CD4-positive, alpha-beta T cell (primary cell): ENCODE measurements around the gene CTNNA2. TPM values are rescaled to one million over a fixed set of nuclear protein-coding genes. Genes with fewer than 3 reads are reported as not detected.

Source experiments
- ATAC-seq: fragments of 200-7000 bp; cut with Tn5 transposase; one replicate; pipeline ENCODE4 v1.10.0; 2022; ENCODE audit warnings: mild to moderate bottlenecking; ENCODE audit not compliant: poor library complexity
- CTCF ChIA-PET: fragments of 350-600 bp; sonication (Branson Sonifier 250); formaldehyde crosslinking; loops from one replicate; lab custom pipeline; 2021; ENCODE audit warnings: antibody characterized with exemption, inconsistent platforms; lab: Charles Lee
- POLR2A ChIA-PET: fragments of 350-600 bp; sonication (Branson Sonifier 250); formaldehyde crosslinking; loops from one replicate; lab custom pipeline; 2021; ENCODE audit warnings: antibody characterized with exemption, inconsistent platforms; lab: Charles Lee
- DNase-seq, 14 experiments: peaks; one replicate each; pipeline ENCODE4 v3.0.0-alpha.2; 2013 to 2020; ENCODE audit warnings: mixed read lengths in 2 of 14
- H3K27ac ChIP-seq, 2 donors: one replicate each; pipeline versions ENCODE4 v1.5.1 to v1.7.0; 2013; ENCODE audit warnings: low read length in 2 of 2, low read depth in 1 of 2, mild to moderate bottlenecking in 1 of 2
- H3K27me3 ChIP-seq, 2 experiments: 1 replicate in 1 of 2; 2 replicates in 1 of 2; pipeline versions ENCODE4 v1.6.1 to v1.7.0; 2013; ENCODE audit warnings: low read length in 2 of 2, control low read depth in 1 of 2, mild to moderate bottlenecking in 1 of 2, moderate library complexity in 1 of 2; ENCODE audit not compliant: insufficient read depth in 2 of 2, control insufficient read depth in 1 of 2
- H3K36me3 ChIP-seq: one replicate; pipeline ENCODE4 v1.6.1; 2013; ENCODE audit warnings: low read length, control low read depth; ENCODE audit not compliant: insufficient read depth
- H3K4me1 ChIP-seq: one replicate; pipeline ENCODE4 v1.6.1; 2013; ENCODE audit warnings: low read length, control low read depth; ENCODE audit not compliant: insufficient read depth
- H3K4me3 ChIP-seq: one replicate; pipeline ENCODE4 v1.5.1; 2013; ENCODE audit warnings: mild to moderate bottlenecking, low read length, moderate library complexity
- H3K9me3 ChIP-seq, 2 experiments: 1 replicate in 1 of 2; 2 replicates in 1 of 2; pipeline versions ENCODE4 v1.6.1 to v1.7.0; 2013; ENCODE audit warnings: low read length in 2 of 2, mild to moderate bottlenecking in 2 of 2, control low read depth in 1 of 2, moderate library complexity in 1 of 2; ENCODE audit not compliant: control insufficient read depth in 1 of 2, insufficient read depth in 1 of 2
- H3K27ac Mint-ChIP-seq: one replicate; pipeline ENCODE4 v1.8.0; 2020; ENCODE audit warnings: mixed read lengths
- H3K27me3 Mint-ChIP-seq: one replicate; pipeline ENCODE4 v1.8.0; 2021; ENCODE audit warnings: mixed read lengths
- H3K36me3 Mint-ChIP-seq: one replicate; pipeline ENCODE4 v1.8.0; 2021; ENCODE audit warnings: low read depth, mixed read lengths
- H3K4me1 Mint-ChIP-seq: one replicate; pipeline ENCODE4 v1.8.0; 2021; ENCODE audit warnings: low read depth, mixed read lengths
- H3K4me3 Mint-ChIP-seq: one replicate; pipeline ENCODE4 v1.8.0; 2020; ENCODE audit warnings: mild to moderate bottlenecking, mixed read lengths
- H3K9me3 Mint-ChIP-seq: one replicate; pipeline ENCODE4 v1.8.0; 2020; ENCODE audit warnings: mixed read lengths
- CTCF ChIP-seq: fragments of 200-600 bp; IDR thresholded peaks from one replicate; pipeline ENCODE4 v1.8.0; 2022; ENCODE audit warnings: antibody characterized with exemption, mild to moderate bottlenecking
- intact Hi-C, 2 experiments: fragments of 100-400 bp; cut with DNase I in 1 of 2; cut with micrococcal nuclease in 1 of 2; formaldehyde crosslinking; loops; one replicate each; pipeline versions ENCODE4 v1.15.1 to v1.9.0; 2023 to 2025; cut with DNase I, micrococcal nuclease
- total RNA-seq, 174 experiments: library from RNA in 2 of 174; stranded (reverse) in 2 of 174; gene quantifications; one replicate each; pipeline ENCODE4 v1.2.3 and lab custom pipeline; 2021 to 2026

CTNNA2 gene
- total RNA-seq, 2 experiments from 2014 or later = not detected

- intact Hi-C loops = no loop called here
- no peak for TF ChIP-seq CTCF
- no peak overlapping the region for H3K4me3 Mint-ChIP-seq
- H3K9me3 ChIP-seq = peaks cover 0 to 11% of the 10 kb centered on the region in 2 experiments
- no peaks in the 10 kb centered on the region for H3K27me3 Mint-ChIP-seq
- H3K36me3 ChIP-seq = no peaks in the 10 kb centered on the region
- ChIA-PET POLR2A (no interaction called here), CTCF (no interaction called here)
- no peak overlapping the region for H3K27ac ChIP-seq
- H3K27ac Mint-ChIP-seq = no peak overlapping the region
- peaks cover 21% of the 10 kb centered on the region for H3K9me3 Mint-ChIP-seq
- DNase-seq = no peak
- H3K4me1 ChIP-seq = no peaks in the 10 kb centered on the region
- H3K4me1 Mint-ChIP-seq = no peaks in the 10 kb centered on the region
- ATAC-seq = no peak
- no peaks in the 10 kb centered on the region for H3K27me3 ChIP-seq
- no peak overlapping the region for H3K4me3 ChIP-seq
- H3K36me3 Mint-ChIP-seq = no peaks in the 10 kb centered on the region
Measured at GRCh38 chr2:80651435-80651834, 1138.6 kb downstream of the CTNNA2 start.

- no peak overlapping the region for H3K4me3 ChIP-seq
- H3K36me3 ChIP-seq = no peaks in the 10 kb centered on the region
- TF ChIP-seq CTCF = no peak
- CTCF ChIA-PET = no interaction called here
- intact Hi-C loops = no loop called here
- H3K4me1 ChIP-seq = no peaks in the 10 kb centered on the region
- Mint-ChIP-seq H3K27ac (no peak overlapping the region), H3K36me3 (no peaks in the 10 kb centered on the region), H3K27me3 (no peaks in the 10 kb centered on the region), H3K4me1 (no peaks in the 10 kb centered on the region), H3K4me3 (no peak overlapping the region), H3K9me3 (peaks cover 22% of the 10 kb centered on the region)
- no peak for ATAC-seq
- peaks cover 1 to 11% of the 10 kb centered on the region in 2 experiments for H3K9me3 ChIP-seq
- H3K27ac ChIP-seq = no peak overlapping the region
- H3K27me3 ChIP-seq = no peaks in the 10 kb centered on the region
- no peak for DNase-seq
- POLR2A ChIA-PET = no interaction called here
Measured at GRCh38 chr2:80655265-80655664, 1142.4 kb downstream of the CTNNA2 start.

- Histone ChIP-seq H3K9me3 (peaks cover 0 to 3% of the 10 kb centered on the region in 2 experiments), H3K4me1 (no peaks in the 10 kb centered on the region), H3K27ac (no peak overlapping the region), H3K4me3 (no peak overlapping the region), H3K36me3 (no peaks in the 10 kb centered on the region), H3K27me3 (no peaks in the 10 kb centered on the region)
- no peak for ATAC-seq
- Mint-ChIP-seq H3K9me3 (peaks cover 10% of the 10 kb centered on the region), H3K4me3 (no peak overlapping the region), H3K27ac (no peak overlapping the region), H3K4me1 (no peaks in the 10 kb centered on the region), H3K36me3 (no peaks in the 10 kb centered on the region), H3K27me3 (no peaks in the 10 kb centered on the region)
- intact Hi-C loops = no loop called here
- no peak for TF ChIP-seq CTCF
- no peak for DNase-seq
- ChIA-PET POLR2A (no interaction called here), CTCF (no interaction called here)
Measured at GRCh38 chr2:80670763-80671162, 1157.9 kb downstream of the CTNNA2 start.
